Measurements from ENCODE around the gene PTTG1IP.

DNA sequence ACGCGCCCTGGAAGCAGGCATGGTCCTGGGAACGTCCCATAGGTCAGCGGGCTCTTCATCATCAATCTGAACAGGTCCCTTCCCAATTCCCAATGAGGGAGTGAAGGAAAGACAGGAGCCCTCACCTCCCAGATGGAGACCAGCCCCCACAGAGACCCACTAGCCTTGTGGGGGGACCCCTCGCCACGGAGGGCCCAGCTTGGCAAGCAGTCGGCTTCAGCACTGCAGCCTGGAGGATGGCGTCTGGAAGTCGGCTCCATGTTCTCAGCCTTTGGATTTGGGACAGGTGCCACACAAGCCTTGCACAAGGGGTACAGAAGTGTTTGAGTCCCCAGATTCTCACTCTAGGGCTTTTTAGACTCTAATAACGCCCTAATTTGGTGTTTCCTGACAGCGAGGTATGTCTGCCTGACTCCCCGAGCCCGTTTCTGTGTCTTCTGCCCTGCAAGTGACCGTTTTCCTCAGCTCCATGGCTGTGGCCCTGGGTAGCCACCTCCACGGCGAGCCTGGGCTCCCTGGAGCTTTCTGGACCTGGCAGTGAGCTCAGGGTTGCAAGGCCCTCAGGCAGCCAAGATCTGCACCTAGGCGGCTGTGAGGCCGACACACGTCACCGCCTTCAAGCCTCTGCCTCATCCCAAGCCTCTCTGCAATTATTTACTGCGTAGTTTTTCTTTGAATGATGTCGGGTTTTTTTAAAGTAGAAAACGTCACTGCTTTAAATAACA is 30.6 kb downstream of the PTTG1IP start:
- TF ChIP-seq SUZ12 (IDR thresholded peaks at IDR 0.05; ENCODE audit: extremely low read depth, insufficient read depth, insufficient read length) (no peak), ZNF274 (IDR thresholded peaks at IDR 0.05; ENCODE audit: low read depth, low read length) (no peak)
